HUES48 (cell line): Measurements from ENCODE around the gene ATP1A2.

ENCODE experiments used
- H3K27ac ChIP-seq: one replicate; pipeline ENCODE4 v1.7.0; 2013; ENCODE audit warnings: low read depth, low read length, inconsistent platforms
- H3K27me3 ChIP-seq: 2 replicates; pipeline ENCODE4 v1.6.1; 2013; ENCODE audit warnings: mild to moderate bottlenecking, low read length; ENCODE audit not compliant: control insufficient read depth, insufficient read depth
- H3K36me3 ChIP-seq: 2 replicates; pipeline ENCODE4 v1.6.1; 2013; ENCODE audit warnings: low read length; ENCODE audit not compliant: control insufficient read depth, insufficient read depth
- H3K4me1 ChIP-seq: 2 replicates; pipeline ENCODE4 v1.6.1; 2013; ENCODE audit warnings: mild to moderate bottlenecking, low read length; ENCODE audit not compliant: control insufficient read depth, insufficient read depth
- H3K4me3 ChIP-seq: 2 replicates; pipeline ENCODE4 v1.5.1; 2013; ENCODE audit warnings: mild to moderate bottlenecking, low read depth, low read length
- H3K9ac ChIP-seq: 2 replicates; pipeline ENCODE4 v1.6.1; 2013; ENCODE audit warnings: mild to moderate bottlenecking, low read depth, low read length, moderate library complexity
- H3K9me3 ChIP-seq: 2 replicates; pipeline ENCODE4 v1.6.1; 2013; ENCODE audit warnings: low read length; ENCODE audit not compliant: control insufficient read depth, insufficient read depth

ATP1A2 gene

DNA sequence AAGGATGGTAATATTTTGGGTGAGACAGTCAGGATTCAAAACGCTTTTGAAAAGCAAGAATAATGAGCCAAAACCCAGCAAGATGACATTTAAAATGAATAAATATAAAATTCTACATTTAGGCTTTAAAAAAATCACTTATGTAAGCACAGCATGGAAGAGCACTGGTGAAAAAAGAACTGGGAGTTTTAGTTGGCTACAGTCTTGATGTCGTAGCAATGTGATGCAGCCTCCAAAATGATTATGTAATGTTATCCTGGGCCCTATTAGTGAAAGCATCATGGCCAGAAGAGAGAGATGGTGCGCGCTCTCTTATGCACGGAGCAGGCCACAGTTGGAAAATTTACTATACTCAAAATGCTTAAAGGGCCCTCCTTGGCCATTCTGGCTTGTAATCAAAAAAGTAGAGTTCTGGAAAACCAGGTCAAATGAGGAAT, 29.1 kb upstream of the ATP1A2 start:
- Histone ChIP-seq H3K9me3 (no peaks in the 10 kb centered on the region), H3K9ac (no peak overlapping the region), H3K36me3 (peaks cover 17% of the 10 kb centered on the region), H3K27me3 (peaks cover 41% of the 10 kb centered on the region), H3K4me3 (no peak overlapping the region), H3K27ac (no peak overlapping the region), H3K4me1 (no peaks in the 10 kb centered on the region; the same call in 1 of the 2 replicates)

DNA sequence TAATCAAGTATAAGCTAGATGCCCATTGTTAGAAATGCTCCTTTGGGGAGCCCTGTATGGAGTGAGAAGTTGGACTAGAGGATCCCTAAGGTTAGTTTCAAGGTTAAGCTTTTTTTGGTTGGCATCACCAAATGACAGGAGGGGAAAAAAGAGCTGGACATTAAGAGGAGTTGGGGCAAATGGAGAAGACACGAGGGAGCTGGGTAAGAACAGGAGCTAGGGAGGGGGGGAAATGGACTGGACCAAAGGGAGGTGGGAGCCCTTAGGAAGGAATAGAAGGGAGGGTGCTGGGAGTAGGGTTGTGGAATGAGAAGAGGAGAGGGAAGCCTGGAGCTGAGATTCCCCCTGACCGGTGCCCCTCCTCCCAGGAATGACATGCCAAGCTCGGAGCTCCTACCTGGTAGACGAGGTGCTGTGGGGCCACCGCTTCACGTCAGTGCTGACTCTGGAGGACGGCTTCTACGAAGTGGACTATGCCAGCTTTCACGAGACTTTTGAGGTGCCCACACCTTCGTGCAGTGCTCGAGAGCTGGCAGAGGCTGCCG, 28.4 kb upstream of the ATP1A2 start:
- Histone ChIP-seq H3K9ac (no peak overlapping the region), H3K4me1 (no peaks in the 10 kb centered on the region; the same call in 1 of the 2 replicates), H3K27ac (no peak overlapping the region), H3K36me3 (peaks cover 24% of the 10 kb centered on the region), H3K27me3 (peaks cover 34% of the 10 kb centered on the region), H3K9me3 (no peaks in the 10 kb centered on the region), H3K4me3 (no peak overlapping the region)

DNA sequence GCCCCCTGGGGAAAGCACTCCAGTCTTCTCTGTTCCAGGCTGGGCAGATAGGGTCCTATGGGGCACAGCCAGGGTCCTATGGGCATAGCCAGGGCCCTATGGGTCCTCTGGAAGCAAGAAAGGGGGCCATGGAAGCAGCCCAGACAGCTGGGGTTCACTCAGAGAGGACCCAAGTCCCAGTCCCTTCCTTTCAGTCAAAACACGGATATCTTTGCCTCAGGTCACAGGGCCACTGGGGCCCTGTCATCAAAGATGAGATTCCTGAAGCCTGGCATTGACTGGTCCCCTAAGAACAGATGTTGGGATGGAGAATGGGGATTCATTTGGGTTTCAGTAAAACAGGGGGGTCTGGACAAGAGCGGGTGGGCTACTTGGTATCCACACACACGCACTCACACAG, 25.7 kb upstream of the ATP1A2 start:
- H3K27me3 ChIP-seq = peaks cover 11% of the 10 kb centered on the region
- peaks cover 49% of the 10 kb centered on the region for H3K36me3 ChIP-seq
- H3K4me1 ChIP-seq = no peaks in the 10 kb centered on the region; the same call in 1 of the 2 replicates
- H3K9me3 ChIP-seq = no peaks in the 10 kb centered on the region
- no peak overlapping the region for H3K4me3 ChIP-seq
- H3K27ac ChIP-seq = no peak overlapping the region
- H3K9ac ChIP-seq = no peak overlapping the region

DNA sequence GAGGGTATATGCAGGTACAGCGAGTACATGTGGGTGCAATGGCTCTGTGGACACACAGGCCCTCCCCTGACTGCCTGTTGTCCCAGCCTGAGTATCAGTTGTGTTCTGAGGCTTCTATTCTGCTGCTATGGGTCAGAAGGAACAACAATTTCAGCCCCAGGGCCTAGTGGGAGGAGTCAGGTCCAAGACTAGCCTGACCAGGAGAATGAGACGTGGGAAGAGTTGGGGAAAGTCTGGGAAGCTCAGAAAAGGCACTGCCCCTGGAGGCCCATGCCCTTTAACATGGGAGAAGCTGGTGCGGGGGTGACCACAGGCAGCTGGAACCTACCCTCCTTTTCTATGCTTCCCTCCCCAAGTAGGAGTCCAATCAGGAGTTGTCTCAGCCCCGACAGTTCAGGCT, 24.8 kb upstream of the ATP1A2 start:
- 0 out of 2 replicates have a peak, but pooled peaks cover 4% of the 10 kb centered on the region for H3K27me3 ChIP-seq
- no peak overlapping the region for H3K4me3 ChIP-seq
- H3K27ac ChIP-seq = no peak overlapping the region
- H3K4me1 ChIP-seq = peaks cover 8% of the 10 kb centered on the region
- H3K9ac ChIP-seq = no peak overlapping the region
- H3K9me3 ChIP-seq = no peaks in the 10 kb centered on the region
- peaks cover 54% of the 10 kb centered on the region for H3K36me3 ChIP-seq

DNA sequence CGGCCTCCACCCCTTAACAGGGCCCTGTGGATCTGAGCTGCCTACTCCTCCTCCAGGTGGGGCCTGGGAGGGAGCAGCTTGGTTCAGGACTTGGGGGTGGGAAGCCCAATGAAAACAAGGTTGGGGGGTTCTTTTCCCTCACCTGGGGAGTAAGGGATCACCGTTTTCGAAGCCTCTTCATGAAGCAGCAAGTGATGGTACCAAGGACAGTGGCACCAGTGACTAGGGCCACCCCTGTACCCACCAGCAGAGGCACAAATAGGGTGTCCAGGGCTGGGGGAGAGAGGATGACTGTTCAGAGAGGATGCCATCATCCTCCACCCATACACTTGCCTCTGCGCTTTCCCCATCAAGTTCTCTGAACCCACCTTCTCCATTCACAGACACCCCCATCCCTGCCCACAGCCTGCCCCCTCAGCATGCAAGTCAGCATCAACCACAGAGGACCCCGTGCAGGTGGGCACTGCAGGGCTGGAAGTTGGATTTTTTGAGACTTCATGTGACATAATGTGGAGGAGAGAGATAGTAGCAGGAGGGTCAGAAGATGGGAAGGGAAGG, 23.8 kb upstream of the ATP1A2 start:
- Histone ChIP-seq H3K4me3 (no peak overlapping the region), H3K9ac (no peak overlapping the region), H3K27ac (no peak overlapping the region), H3K9me3 (no peaks in the 10 kb centered on the region), H3K4me1 (peaks cover 18% of the 10 kb centered on the region), H3K36me3 (peaks cover 54% of the 10 kb centered on the region), H3K27me3 (no peaks in the 10 kb centered on the region)

DNA sequence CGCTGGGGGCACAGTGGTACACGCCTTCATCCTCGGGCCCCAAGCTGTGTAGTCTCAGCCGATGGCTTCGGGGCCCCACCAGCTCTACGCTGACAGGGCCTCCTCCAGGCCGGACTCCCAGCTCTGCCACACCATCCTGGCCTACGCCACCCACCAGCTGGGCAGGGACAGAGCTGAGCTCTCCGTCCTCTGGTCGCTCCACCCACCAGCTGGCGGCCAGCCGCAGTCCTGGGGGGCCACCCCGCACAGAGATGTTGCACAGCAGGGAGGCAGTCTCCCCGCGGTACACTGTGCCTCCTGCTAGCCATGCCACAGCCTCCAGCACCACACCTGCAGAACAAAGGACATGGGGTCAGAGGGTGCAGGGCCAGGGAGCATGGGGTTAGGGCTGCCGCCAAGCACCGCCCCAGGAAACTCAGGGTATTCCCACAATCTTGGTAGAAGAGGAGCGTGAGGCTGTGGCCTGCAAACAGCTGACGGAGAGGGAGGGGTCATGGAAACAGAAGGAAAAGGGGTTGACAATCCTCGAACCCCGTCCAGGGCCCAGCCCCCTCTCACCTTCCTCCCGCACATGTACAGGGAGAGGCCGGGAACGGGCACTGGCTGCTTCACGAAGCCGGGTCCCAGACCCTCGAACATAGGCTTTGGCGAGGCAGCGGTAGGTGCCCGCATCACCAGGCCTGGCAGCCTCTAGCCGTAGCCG, 23.0 kb upstream of the ATP1A2 start:
- Histone ChIP-seq H3K27me3 (no peaks in the 10 kb centered on the region), H3K9ac (no peak overlapping the region), H3K4me1 (peaks cover 26% of the 10 kb centered on the region), H3K9me3 (no peaks in the 10 kb centered on the region), H3K36me3 (peaks cover 54% of the 10 kb centered on the region), H3K4me3 (no peak overlapping the region), H3K27ac (no peak overlapping the region)

DNA sequence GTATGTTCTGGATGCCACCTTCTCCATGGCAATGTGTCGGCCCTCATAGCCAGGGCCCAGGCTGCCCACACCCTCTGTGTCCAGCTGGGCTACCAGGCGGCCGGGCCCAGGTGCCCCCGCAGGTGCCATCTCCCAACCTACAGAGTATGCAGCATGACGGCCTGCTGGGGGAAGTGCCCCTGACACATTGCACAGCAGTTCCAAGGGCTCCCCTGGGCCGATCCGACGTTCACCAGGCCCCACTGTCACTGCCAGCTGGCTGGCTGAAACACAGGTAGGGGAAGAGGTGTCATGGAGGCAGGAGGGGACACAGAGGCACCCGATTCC, 22.5 kb upstream of the ATP1A2 start:
- Histone ChIP-seq H3K4me1 (peaks cover 30% of the 10 kb centered on the region), H3K27me3 (no peaks in the 10 kb centered on the region), H3K4me3 (no peak overlapping the region), H3K36me3 (peaks cover 54% of the 10 kb centered on the region), H3K9ac (no peak overlapping the region), H3K9me3 (no peaks in the 10 kb centered on the region), H3K27ac (no peak overlapping the region)

DNA sequence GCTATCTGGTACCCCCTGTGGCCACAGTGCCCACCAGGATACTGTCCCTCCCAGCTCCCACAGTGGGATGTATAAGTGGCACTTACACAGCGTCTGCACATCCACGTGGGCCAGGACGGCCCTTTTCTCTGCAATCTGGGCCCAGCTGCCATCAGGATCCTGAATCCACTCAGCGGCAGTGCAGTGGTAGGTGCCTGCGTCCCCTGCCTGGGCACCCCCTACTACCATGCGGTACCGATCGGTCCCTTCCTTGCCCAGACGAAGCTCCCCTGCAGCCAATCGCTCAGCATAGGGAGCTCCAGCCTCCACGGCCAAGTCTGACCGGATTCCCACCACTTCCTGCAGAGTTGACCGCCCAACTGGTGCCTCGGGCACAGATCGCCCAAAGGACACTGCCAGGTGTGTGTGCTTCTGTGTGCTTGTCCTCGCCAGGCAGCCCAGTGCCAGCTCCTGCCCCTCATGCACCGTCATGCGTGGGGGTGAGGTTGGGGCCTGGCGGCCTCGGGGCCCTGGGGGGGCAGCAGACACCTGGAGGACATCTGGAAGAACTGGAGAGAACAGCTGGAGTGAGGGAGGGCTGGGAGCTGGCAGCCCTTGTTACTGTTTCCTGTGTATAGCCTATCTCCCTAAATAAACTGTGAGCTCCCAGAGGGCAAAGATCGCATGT, 21.8 kb upstream of the ATP1A2 start:
- Histone ChIP-seq H3K4me1 (peaks cover 30% of the 10 kb centered on the region), H3K36me3 (peaks cover 54% of the 10 kb centered on the region), H3K4me3 (no peak overlapping the region), H3K9ac (no peak overlapping the region), H3K27me3 (no peaks in the 10 kb centered on the region), H3K27ac (no peak overlapping the region), H3K9me3 (no peaks in the 10 kb centered on the region)

DNA sequence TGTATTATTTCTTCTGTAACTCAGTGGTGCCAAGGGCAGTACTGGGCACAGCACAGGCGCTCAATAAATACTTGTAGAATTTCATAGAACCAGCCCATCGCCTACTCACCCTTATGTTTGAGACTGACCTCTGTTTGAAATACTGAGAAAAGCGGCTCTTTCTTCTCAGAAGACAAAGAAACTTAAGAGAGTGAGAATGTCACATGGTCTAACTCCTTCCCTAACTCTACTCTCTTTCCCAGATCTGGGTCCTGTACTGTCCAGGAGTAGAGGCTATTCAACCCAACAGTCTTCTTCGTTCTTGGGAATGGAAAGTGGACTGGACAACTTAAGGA, 21.3 kb upstream of the ATP1A2 start:
- peaks cover 32% of the 10 kb centered on the region for H3K4me1 ChIP-seq
- no peaks in the 10 kb centered on the region for H3K9me3 ChIP-seq
- H3K27me3 ChIP-seq = no peaks in the 10 kb centered on the region
- no peak overlapping the region for H3K27ac ChIP-seq
- no peak overlapping the region for H3K9ac ChIP-seq
- H3K4me3 ChIP-seq = no peak overlapping the region
- peaks cover 49% of the 10 kb centered on the region for H3K36me3 ChIP-seq

DNA sequence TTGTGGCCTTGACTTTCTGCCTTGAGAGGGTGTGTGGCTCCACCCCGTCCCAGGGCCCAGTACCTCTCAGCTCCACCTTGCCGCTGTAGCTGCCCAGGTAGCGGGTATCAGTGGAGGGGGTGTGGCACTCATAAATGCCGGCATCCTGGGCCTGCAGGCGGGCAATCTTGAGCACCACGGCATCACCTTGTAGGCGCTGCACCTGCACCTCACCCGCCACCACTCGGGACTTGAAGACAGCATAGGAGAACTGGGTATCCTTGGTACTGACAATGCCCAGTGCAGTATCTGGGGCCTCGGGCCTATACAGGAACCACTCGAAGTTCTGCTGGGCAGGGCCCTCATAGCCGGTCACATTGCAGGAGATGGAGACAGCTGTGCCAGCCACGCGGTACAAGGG, 20.8 kb upstream of the ATP1A2 start:
- H3K9ac ChIP-seq = no peak overlapping the region
- H3K9me3 ChIP-seq = no peaks in the 10 kb centered on the region
- no peak overlapping the region for H3K4me3 ChIP-seq
- no peaks in the 10 kb centered on the region for H3K27me3 ChIP-seq
- H3K27ac ChIP-seq = no peak overlapping the region
- H3K36me3 ChIP-seq = peaks cover 49% of the 10 kb centered on the region
- peaks cover 35% of the 10 kb centered on the region for H3K4me1 ChIP-seq
